ENCODE data around the gene HOXA10.

Gene HOXA10

DNA sequence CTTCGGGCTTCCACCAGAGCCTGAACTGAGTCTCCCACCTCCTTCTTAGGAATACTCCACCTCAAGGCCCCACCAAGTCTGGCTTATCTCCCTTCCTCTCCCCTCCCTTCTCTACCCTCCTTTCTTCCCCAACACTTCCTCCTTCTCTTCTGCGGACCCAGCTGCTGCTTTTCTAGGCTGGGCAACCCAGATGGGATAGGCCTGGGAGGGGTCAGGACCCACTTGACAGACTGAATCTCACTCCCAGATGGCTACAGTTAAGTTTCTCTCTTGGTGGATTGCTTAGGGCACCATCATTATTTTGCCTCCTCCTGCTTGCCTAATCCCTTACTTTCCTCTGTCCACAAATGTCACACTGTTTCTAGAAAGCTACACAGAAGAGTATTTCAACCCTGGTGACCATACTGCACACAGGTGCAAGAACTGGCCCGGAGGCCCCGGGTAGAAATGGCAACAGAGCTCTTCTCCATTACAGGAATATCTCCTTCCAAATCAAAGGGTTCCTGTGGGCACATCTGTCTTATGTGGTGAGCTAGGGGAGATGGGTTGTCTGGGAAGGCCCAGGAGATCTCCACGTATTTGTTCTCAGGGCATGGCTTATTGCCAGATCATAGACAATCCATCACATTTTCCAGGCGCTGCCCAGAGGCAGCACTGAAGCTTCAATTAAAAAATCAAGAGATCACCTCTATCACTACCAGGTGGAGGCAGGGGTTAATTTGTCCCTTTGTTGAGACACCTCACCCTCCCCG lies 16.1 kb upstream of the HOXA10 start:
- peak; percentile 47 for DNase-seq

DNA sequence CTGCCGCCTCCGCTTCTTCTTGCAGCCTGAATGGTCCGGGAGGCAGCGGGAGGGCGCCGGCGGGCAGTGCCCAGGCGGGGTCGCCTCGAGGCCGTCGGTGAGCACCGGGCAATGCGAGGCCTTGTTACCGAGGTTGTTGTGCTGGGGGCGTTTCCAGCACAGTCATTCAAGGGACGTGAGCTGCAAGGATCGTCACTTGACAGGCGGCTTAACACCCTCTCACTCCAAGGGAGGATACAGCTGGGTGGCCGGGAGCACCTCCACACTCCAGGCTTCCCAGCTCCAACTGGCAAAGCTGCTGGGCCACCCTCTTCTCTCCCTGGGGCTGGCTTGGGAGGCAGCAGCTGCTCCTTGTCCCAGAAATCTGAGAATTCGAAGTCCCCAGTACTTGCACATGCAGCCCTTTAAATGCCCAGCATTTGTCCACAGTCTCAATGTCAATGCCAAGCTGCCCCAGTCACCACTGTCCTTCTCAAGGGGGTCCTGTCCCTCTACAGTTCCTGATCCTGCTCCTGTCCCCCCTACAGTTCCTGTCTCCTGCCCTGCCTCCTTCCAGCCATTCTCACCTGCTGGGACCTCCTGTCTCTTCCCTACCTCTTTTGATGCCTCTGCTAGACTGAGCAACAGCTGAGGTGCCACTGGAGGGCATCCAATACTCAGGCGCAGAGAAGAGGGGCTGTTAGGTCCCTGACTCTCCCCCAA lies 15.3 kb upstream of the HOXA10 start:
- DNase-seq, result peak; percentile 60

- DNase-seq, result peak; percentile 69
Observed at GRCh38 chr7:27188386-27189294, 14.5 kb upstream of the HOXA10 start.

GRCh38 chr7:27187475-27188385 lies 13.6 kb upstream of the HOXA10 start:
- DNase-seq, result peak; percentile 62

- no peak for DNase-seq
Observed at GRCh38 chr7:27186668-27187474, 12.8 kb upstream of the HOXA10 start.

GRCh38 chr7:27185854-27186667 lies 11.9 kb upstream of the HOXA10 start:
- DNase-seq, result peak; percentile 62

DNA sequence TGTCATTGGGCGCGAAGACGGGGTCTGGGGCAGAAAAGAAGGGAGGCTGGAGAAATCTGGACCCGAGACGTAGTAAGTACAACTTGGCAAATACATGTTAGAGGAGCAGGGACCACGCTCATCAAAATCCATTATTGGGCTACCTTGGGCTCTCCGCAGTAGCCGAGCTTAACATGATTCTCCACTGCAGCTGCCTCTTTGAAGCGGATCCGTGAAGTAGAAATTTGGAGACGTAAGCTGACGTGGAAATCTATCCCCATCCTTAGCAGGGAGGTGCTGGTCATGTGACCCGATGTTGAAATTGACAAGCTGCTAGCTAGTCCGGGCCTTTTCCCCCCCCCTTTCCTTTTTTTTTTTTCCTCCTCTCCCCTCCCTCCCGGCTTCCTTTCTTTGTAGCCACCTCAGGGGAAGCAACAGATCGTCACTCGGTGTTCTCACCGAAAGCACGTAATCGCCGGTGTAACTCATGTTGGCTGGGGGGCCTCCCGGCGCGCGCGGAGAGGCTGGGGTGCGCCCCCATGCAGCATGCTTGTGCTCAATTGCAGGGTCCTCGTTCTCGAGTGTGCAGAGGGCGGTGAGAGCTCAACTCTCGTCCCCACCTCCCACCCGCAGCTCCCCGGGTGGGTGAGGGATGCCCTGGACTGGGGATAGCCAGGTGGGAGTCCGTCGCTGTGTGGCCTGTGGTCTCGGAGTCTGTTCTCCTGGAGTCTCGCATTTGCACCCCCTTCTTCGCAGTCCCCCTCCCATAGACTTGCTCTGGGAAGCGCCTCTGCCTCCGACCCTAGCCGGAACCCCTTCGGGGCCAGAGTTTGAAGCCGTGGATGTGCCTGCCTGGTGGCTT lies 11.1 kb upstream of the HOXA10 start, which contains the start of gene HOXA11:
Gene HOXA11 (minus strand): TSS at position 220 of the 841 bp plus-strand sequence. CDS start 88 bp downstream, at position 132.
- peak; percentile 62 for DNase-seq

GRCh38 chr7:27184337-27185012 lies 10.4 kb upstream of the HOXA10 start:
- DNase-seq, result peak; percentile 64

- DNase-seq, result peak; percentile 58
Observed at GRCh38 chr7:27183682-27184336, 9.7 kb upstream of the HOXA10 start.

DNA sequence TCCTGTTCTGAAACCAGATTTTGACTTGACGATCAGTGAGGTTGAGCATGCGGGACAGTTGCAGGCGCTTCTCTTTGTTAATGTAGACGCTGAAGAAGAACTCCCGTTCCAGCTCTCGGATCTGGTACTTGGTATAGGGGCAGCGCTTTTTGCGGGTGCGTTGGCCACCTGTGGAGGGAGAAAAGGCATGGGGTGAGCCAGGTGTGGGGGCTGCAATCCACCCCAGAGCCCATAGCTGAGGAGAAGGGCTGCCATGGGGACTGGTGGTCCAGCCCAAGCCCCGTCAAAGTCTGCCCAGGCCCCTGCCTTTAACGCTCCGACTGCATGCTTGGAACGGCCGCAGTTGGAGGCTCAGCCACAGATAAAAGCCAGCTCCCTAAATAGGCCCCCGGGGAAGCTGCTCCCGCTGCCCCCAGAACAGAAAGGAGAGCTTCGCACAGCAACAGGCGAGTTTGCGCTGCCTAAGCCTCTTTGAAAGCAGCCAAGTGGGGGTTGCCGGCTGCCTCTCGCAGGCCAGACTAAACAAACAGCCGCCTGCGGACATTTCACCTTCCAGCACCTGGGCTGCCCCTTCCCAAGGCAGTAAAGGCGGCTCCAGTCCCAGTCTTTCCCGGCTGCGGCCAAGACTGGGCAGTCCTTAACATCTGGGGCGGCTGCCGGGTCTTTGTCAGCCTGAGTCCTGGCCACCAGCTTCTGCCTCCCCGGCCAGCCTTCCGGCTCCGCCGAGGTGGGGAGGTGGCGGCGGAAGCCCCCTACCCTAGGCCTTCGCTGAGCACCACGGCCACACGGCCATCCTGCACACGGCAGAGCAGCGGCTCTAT lies 9.0 kb upstream of the HOXA10 start:
- DNase-seq, result peak; percentile 46

GRCh38 chr7:27182285-27182841 lies 8.2 kb upstream of the HOXA10 start:
- DNase-seq, result peak; percentile 30

GRCh38 chr7:27181795-27182275 lies 7.7 kb upstream of the HOXA10 start:
- DNase-seq, result peak; percentile 50

DNA sequence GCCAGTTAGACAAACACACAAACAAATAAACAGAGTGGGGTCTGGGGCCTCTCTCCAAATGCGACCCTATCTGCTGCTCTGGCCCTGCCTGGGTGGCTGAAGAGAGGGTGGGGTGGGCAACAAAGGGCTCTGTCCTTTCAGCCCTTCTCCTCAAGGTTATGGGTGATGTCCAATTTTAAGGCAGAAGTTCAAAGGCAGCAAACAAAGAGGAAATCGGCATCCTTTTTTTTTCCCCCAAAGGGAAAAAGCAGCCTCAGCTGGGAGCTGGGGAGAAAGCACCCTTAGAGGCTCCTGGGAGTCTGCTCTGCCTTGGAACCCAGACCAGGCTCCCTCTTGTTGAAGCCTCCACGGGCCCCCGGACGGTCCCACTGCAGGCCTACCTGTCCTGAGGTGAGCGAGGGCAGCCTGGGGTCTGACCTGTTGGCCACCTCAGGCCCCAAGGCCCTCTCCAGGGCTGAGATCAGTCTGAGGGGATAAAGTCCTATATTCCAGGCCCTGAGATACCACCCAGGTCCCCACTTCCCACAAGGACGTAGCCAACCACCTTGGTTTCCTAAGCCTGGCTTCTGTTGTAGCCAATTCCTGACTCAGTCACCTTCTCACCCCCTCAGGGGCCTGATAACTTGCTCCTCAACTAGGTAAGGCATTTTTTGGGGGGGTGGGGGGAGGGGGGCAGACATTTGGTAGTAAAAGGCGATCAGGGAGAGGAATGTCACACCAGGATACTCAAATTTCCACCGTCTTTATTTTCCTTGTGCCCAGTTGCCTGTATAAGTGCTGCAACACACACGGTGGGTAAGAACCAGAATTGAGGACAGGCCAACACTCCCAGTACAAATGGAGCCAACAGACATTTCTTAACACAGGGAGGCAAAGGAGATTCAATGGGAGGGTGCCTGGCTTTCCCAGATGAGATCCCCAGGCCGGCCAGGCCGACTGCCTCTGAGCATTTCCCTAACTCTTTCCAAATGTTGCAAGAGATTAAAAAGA lies 6.6 kb upstream of the HOXA10 start:
- peak; percentile 59 for DNase-seq

GRCh38 chr7:27179503-27180430 lies 5.6 kb upstream of the HOXA10 start:
- DNase-seq, result peak; percentile 84
